PC-9 (cell line): Measurements from ENCODE around the gene GOLGA1.

ENCODE experiments used
- EZH2 ChIP-seq: fragments of 200-600 bp; sonication (generic); IDR thresholded peaks from 2 replicates; pipeline ENCODE4 v1.8.0; 2017; ENCODE audit warnings: antibody characterized with exemption, low read depth
- TF ChIP-seq, protein P1 (sequence below): fragments of 200-600 bp; sonication (generic); conservative IDR thresholded peaks from 2 replicates; pipeline ENCODE4 v1.6.1; 2017; ENCODE audit warnings: mixed run types, antibody characterized with exemption, mild to moderate bottlenecking, moderate library complexity

DNA sequence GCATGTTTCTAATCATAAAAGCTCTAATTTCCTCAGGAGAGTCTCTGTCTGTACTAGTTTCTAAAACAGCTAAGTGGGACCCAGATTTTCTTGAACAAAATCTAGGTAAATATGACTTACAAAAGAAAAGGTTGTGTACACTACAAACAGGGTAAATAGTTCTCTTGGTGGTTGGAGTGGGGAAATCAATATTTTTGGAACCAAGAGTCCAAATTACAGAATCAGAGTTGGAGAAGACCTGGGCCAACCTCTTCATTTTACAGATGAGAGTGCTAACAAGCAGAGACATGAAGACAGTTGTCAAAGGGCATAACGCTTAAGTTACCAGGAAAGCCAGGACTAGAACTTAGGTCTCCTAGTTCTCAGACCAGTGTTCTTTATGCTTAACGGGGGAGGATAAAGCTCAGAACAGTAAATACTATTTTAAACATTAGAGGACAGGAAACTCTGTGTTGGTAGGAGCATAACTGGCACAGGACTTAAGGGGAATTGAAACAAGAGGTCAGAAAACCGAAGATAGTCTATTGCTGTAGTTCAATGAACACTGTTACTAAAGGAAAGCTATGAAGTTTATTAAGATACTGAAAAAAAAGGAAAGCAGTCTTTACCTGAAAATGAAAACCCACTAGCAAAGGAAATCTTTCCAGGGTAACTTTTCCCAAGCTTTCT is 9.3 kb upstream of the GOLGA1 start:
- TF ChIP-seq, protein P1, sequence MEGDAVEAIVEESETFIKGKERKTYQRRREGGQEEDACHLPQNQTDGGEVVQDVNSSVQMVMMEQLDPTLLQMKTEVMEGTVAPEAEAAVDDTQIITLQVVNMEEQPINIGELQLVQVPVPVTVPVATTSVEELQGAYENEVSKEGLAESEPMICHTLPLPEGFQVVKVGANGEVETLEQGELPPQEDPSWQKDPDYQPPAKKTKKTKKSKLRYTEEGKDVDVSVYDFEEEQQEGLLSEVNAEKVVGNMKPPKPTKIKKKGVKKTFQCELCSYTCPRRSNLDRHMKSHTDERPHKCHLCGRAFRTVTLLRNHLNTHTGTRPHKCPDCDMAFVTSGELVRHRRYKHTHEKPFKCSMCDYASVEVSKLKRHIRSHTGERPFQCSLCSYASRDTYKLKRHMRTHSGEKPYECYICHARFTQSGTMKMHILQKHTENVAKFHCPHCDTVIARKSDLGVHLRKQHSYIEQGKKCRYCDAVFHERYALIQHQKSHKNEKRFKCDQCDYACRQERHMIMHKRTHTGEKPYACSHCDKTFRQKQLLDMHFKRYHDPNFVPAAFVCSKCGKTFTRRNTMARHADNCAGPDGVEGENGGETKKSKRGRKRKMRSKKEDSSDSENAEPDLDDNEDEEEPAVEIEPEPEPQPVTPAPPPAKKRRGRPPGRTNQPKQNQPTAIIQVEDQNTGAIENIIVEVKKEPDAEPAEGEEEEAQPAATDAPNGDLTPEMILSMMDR = no peak
- TF ChIP-seq EZH2 = no peak
